Heart left ventricle (tissue), 16 donors: ENCODE measurements around the gene PRDX2. TPM values are rescaled to one million over a fixed set of nuclear protein-coding genes. Genes with fewer than 3 reads are reported as not detected.

Source experiments
- ATAC-seq, 4 donors: fragments of 200-7000 bp; cut with Tn5 transposase; one replicate each; pipeline ENCODE4 v1.9.1; 2020 to 2022; ENCODE audit warnings: moderate library complexity in 4 of 4, mild to moderate bottlenecking in 3 of 4, moderate number of reproducible peaks in 1 of 4
- DNase-seq, 5 donors: peaks; one replicate each; pipeline ENCODE4 v3.0.0-alpha.2; 2020
- H3K27ac ChIP-seq, 12 donors: fragments of 200-600 bp; sonication (generic) in 4 of 12; one replicate each; pipeline versions ENCODE4 v1.5.0 to v1.8.0; 2016 to 2022; ENCODE audit warnings: mild to moderate bottlenecking in 2 of 12
- H3K27me3 ChIP-seq, 9 donors: fragments of 200-600 bp; sonication (generic) in 2 of 9; one replicate each; pipeline versions ENCODE4 v1.5.1 to v1.8.0; 2016 to 2022; ENCODE audit warnings: mild to moderate bottlenecking in 3 of 9
- H3K36me3 ChIP-seq, 9 donors: fragments of 200-600 bp; sonication (generic) in 2 of 9; one replicate each; pipeline versions ENCODE4 v1.5.0 to v1.8.0; 2018 to 2022; ENCODE audit warnings: mild to moderate bottlenecking in 2 of 9
- H3K4me1 ChIP-seq, 12 donors: fragments of 200-600 bp; sonication (generic) in 4 of 12; one replicate each; pipeline versions ENCODE4 v1.5.0 to v1.8.0; 2016 to 2022; ENCODE audit warnings: mild to moderate bottlenecking in 3 of 12
- H3K4me3 ChIP-seq, 12 donors: fragments of 200-600 bp; sonication (generic) in 4 of 12; one replicate each; pipeline versions ENCODE4 v1.5.0 to v1.8.0; 2017 to 2022; ENCODE audit warnings: mild to moderate bottlenecking in 9 of 12, moderate library complexity in 4 of 12
- H3K9me3 ChIP-seq, 12 donors: fragments of 200-600 bp; sonication (generic) in 4 of 12; one replicate each; pipeline versions ENCODE4 v1.5.0 to v1.8.0; 2016 to 2022; ENCODE audit warnings: mild to moderate bottlenecking in 1 of 12
- CTCF ChIP-seq, 12 donors: fragments of 200-600 bp; sonication (generic) in 4 of 12; IDR thresholded peaks; one replicate each; pipeline versions ENCODE4 v1.5.0 to v1.8.0; 2018 to 2022; ENCODE audit warnings: antibody characterized with exemption in 12 of 12, mild to moderate bottlenecking in 5 of 12
- POLR2A ChIP-seq, 2 donors: fragments of 450-650 bp; IDR thresholded peaks; one replicate each; pipeline ENCODE4 v1.6.1; 2017; ENCODE audit warnings: antibody characterized with exemption in 2 of 2, mild to moderate bottlenecking in 2 of 2, moderate library complexity in 2 of 2
- WGBS, 4 donors: extraction: QIAGEN DNeasy Blood & Tissue Kit in 2 of 4; methylation state at CpG; one replicate each; pipeline versions ENCODE4 v1.1.5 to v1.1.7; 2013 to 2018; 5-methylcytosine and 5-hydroxymethylcytosine counted together
- intact Hi-C, 10 donors: fragments of 100-400 bp; cut with DNase I; formaldehyde crosslinking; loops; one replicate each; pipeline versions ENCODE4 v1.11.1 to v1.14.2; 2022
- polyA plus RNA-seq, 2 donors: library from polyadenylated mRNA; stranded (reverse); fragments of 200-250 nt; gene quantifications; one replicate each; pipeline ENCODE4 v1.2.3, GENCODE V29; 2013
- total RNA-seq, 9 donors: library from RNA; depleted of rRNA in 2 of 9; stranded (reverse); fragments of >200 nt in 2 of 9; fragmentation: NEBNext Ultra II Directional in 3 of 9; extraction: Animal tissue kit (Norgen Biotek cat#: 25700) in 3 of 9; gene quantifications; one replicate each; pipeline versions ENCODE4 v1.1.0 to v1.2.4, GENCODE V29; 2016 to 2023
- donor health status: ischemic (EF 13 %, LVEDD 7.1; RV severe dilation, severe dysfunction).
- donor health status: healthy with polysubstance abuse.
- donor health status: DM: no; HTN: yes; CAD: no.
- donor health status: DM: no; HTN: no; CAD: no.
- donor health status: ischemic (EF 25% LVEDD 6.9; RV normal size, moderate dysfunction).
- donor health status: ischemic (EF 25% LVEDD 5.7; RV mildly dilated, moderate dysfunction).
- donor health status: healthy.
- donor health status: DM: yes; HTN: yes; CAD: no.
- donor health status: ischemic (EF 35%, LVEDD 5.7; RV mildly dilated, moderate dysfunction).
- donor health status: nonischemic (EF 11% LVEDD 7.7; RV severe dilation, severe dysfunction).
- donor health status: DM: yes; HTN: yes; CAD: no.
- donor health status: PGD.
- donor health status: ischemic (EF 29% LVEDD 5.4; RV normal size, mild dysfunction).
- donor health status: nonischemic (EF 23%, LVEDD 6.1; RV moderate dilation, normal function).

The PRDX2 gene
- total and polyA plus RNA-seq, 11 donors = 435 to 1,432 (median 645) TPM

- Histone ChIP-seq H3K4me1 (peaks cover 0 to 19% (median 4%) of the 10 kb centered on the region in 12 donors), H3K27me3 (peaks cover 29 to 99% (median 84%) of the 10 kb centered on the region in 9 donors), H3K4me3 (peak overlapping the region in 7 of 12 donors; percentile 4 to 35 (median 16)), H3K36me3 (no peaks in the 10 kb centered on the region), H3K9me3 (no peaks in the 10 kb centered on the region), H3K27ac (no peak overlapping the region)
- TF ChIP-seq POLR2A (IDR thresholded peaks at IDR 0.05) = no peak
- TF ChIP-seq CTCF (IDR thresholded peaks at IDR 0.05) = no peak
- ATAC-seq (peak in 3 of 4 donors; percentile 25 to 49 (median 29)), DNase-seq (peak in 1 of 5 donors; percentile 42)
- 12 to 23% (median 22%) methylated on average over 29 to 43 of the region's 43 CpGs for WGBS, 4 donors
- intact Hi-C loops = loop anchor here in 4 of 10 donors (5.0 to 10.0 kb wide), 4 partner anchors 33 to 276 kb away; partner anchors contain the start of gene RNASEH2A (in 1 of the 4)
Observed at GRCh38 chr19:12840091-12841079, 38.8 kb upstream of the PRDX2 start.

GRCh38 chr19:12838886-12839756 is 37.5 kb upstream of the PRDX2 start:
- intact Hi-C loops = no loop called here
- TF ChIP-seq POLR2A (IDR thresholded peaks at IDR 0.05) (no peak), CTCF (IDR thresholded peaks at IDR 0.05) (no peak)
- Histone ChIP-seq H3K4me3 (peak overlapping the region in 3 of 12 donors; percentile 8 to 43 (median 42)), H3K36me3 (no peaks in the 10 kb centered on the region), H3K27me3 (peaks cover 42 to 99% (median 95%) of the 10 kb centered on the region in 9 donors), H3K9me3 (no peaks in the 10 kb centered on the region), H3K27ac (no peak overlapping the region), H3K4me1 (peaks cover 0 to 25% (median 7%) of the 10 kb centered on the region in 12 donors)
- DNase-seq (no peak), ATAC-seq (no peak)
- WGBS, 4 donors = 20 to 25% (median 21%) methylated on average over 17 to 21 of the region's 21 CpGs

GRCh38 chr19:12838182-12838885 is 36.7 kb upstream of the PRDX2 start, which contains the start of gene MAST1:
MAST1 (plus strand) TSS chr19:12838515; CDS start chr19:12838573, 58 bp downstream.
- TF ChIP-seq POLR2A (IDR thresholded peaks at IDR 0.05) (no peak), CTCF (IDR thresholded peaks at IDR 0.05) (peak in 9 of 12 donors; percentile 23 to 72 (median 48))
- H3K27ac ChIP-seq = no peak within 1 kb of the TSS
- H3K4me1 ChIP-seq = peaks cover 0 to 31% (median 11%) of the 10 kb centered on the region in 12 donors
- 1 to 3% (median 1%) methylated on average over 10 to 69 of the region's 69 CpGs for WGBS, 4 donors
- no peaks in the 10 kb centered on the region for H3K36me3 ChIP-seq
- H3K4me3 ChIP-seq = peak within 1 kb of the TSS in 10 of 12 donors; percentile 8 to 43 (median 30)
- intact Hi-C loops = no loop called here
- ATAC-seq (peak in 3 of 4 donors; percentile 44 to 73 (median 68)), DNase-seq (no peak)
- peaks cover 43 to 98% (median 94%) of the 10 kb centered on the region in 9 donors for H3K27me3 ChIP-seq
- H3K9me3 ChIP-seq = no peaks in the 10 kb centered on the region
